GM12891 (cell line): ENCODE measurements around the gene FBXO21.

Experiments used
- PAX5 ChIP-seq: IDR thresholded peaks from 2 replicates; pipeline ENCODE4 v1.6.1; 2011; ENCODE audit warnings: low read length, moderate library complexity, mild to moderate bottlenecking; ENCODE audit not compliant: insufficient read depth, severe bottlenecking
- POLR2A ChIP-seq: IDR thresholded peaks from 2 replicates; pipeline ENCODE4 v1.6.1; 2011; ENCODE audit warnings: low read depth, low read length, control low read depth
- POLR2AphosphoS5 ChIP-seq: IDR thresholded peaks from 2 replicates; pipeline ENCODE4 v1.6.1; 2011; ENCODE audit warnings: low read depth, low read length, control low read depth
- POU2F2 ChIP-seq: IDR thresholded peaks from 2 replicates; pipeline ENCODE4 v1.6.1; 2011; ENCODE audit warnings: low read depth, mild to moderate bottlenecking, control low read depth, low read length, moderate library complexity
- SPI1 ChIP-seq: IDR thresholded peaks from 2 replicates; pipeline ENCODE4 v1.6.1; 2011; ENCODE audit warnings: low read depth, low read length, control low read depth
- TAF1 ChIP-seq: IDR thresholded peaks from 2 replicates; pipeline ENCODE4 v1.6.1; 2011; ENCODE audit warnings: low read depth, low read length, control low read depth

DNA sequence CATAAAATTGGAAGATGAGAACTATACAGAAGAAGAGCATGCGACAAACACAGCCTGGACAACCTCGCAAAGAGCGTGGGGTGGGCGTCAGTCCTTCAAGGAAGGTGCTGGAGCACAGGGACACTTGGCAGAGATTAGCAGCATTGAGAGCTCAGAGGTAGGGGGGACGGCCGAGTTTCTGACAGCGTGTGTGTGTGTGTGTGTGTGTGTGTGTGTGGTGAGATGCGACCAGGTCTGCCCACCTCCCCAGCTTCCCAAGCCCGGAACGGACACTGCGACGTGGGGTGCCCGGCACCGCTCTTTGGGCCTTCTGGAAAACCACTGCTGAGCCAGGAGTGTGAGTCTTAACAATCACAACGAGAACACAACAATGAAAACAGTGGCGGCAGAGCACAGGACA is 17.9 kb upstream of the FBXO21 start:
- TF ChIP-seq TAF1, result no peak
- no peak for TF ChIP-seq POLR2AphosphoS5
- TF ChIP-seq POLR2A, result no peak
- no peak for TF ChIP-seq SPI1
- no peak for TF ChIP-seq POU2F2
- TF ChIP-seq PAX5, result no peak
